Mammary epithelial cell (primary cell): ENCODE results near the gene UQCRH.

Experiments used
- EZH2 ChIP-seq: IDR thresholded peaks from 2 replicates; pipeline ENCODE4 v1.6.1; 2012; ENCODE audit warnings: low read length, inconsistent platforms, borderline replicate concordance
- TF ChIP-seq, protein P1 (sequence below), 2 donors: IDR thresholded peaks in 1 of 2; conservative IDR thresholded peaks in 1 of 2; 2 replicates each; pipeline ENCODE4 v1.5.1; 2011 to 2012; ENCODE audit warnings: inconsistent platforms in 2 of 2, low read length in 2 of 2, mild to moderate bottlenecking in 2 of 2, control low read depth in 1 of 2, low read depth in 1 of 2; ENCODE audit not compliant: insufficient read depth in 1 of 2; ENCODE audit errors: extremely low read depth in 1 of 2

DNA sequence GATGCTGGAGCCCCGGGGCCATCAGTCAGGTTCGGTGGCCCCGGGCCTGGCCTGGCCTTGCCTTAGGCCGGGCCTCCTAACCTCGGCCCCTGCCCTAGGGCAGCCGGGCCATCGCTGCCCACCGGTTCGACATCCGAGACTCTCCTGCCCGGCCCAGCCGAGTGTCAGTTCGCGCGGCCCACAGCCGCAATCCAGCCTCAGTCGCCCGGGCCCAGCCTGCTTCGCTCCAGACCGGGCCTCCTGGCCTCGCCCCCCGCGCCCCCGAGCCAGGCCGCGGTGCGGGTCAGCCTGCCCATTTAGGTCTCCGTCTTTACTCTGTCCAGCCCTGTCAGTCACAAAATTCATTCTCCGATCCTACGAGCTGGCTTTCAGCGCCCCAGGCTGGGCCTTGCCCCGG is 859 bp upstream of the UQCRH start:
- TF ChIP-seq, protein P1, sequence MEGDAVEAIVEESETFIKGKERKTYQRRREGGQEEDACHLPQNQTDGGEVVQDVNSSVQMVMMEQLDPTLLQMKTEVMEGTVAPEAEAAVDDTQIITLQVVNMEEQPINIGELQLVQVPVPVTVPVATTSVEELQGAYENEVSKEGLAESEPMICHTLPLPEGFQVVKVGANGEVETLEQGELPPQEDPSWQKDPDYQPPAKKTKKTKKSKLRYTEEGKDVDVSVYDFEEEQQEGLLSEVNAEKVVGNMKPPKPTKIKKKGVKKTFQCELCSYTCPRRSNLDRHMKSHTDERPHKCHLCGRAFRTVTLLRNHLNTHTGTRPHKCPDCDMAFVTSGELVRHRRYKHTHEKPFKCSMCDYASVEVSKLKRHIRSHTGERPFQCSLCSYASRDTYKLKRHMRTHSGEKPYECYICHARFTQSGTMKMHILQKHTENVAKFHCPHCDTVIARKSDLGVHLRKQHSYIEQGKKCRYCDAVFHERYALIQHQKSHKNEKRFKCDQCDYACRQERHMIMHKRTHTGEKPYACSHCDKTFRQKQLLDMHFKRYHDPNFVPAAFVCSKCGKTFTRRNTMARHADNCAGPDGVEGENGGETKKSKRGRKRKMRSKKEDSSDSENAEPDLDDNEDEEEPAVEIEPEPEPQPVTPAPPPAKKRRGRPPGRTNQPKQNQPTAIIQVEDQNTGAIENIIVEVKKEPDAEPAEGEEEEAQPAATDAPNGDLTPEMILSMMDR (conservative IDR thresholded peaks at IDR 0.05 in 1 of 2, IDR thresholded peaks at IDR 0.05 in 1 of 2; ENCODE audit: extremely low read depth in 1 of 2, insufficient read depth in 1 of 2, low read depth in 1 of 2, low read length in 2 of 2): no peak
- TF ChIP-seq EZH2: no peak
